DOHH2 (cell line): ENCODE results near the gene CBLL1.

Experiments
- H3F3A ChIP-seq: fragments of 200-600 bp; sonication (generic), shearing (Covaris generic); 2 replicates; pipeline ENCODE4 v1.6.0; 2016; ENCODE audit warnings: antibody characterized with exemption, mild to moderate bottlenecking; ENCODE audit not compliant: control insufficient read depth, insufficient read depth
- H3K27ac ChIP-seq: fragments of 200-600 bp; sonication (generic); 2 replicates; pipeline ENCODE4 v1.5.1; 2014; ENCODE audit warnings: low read depth, mild to moderate bottlenecking, low read length, moderate library complexity
- H3K27me3 ChIP-seq: fragments of 200-600 bp; sonication (generic); 2 replicates; pipeline ENCODE4 v1.6.1; 2014; ENCODE audit warnings: mild to moderate bottlenecking, low read length, mixed read lengths; ENCODE audit not compliant: control insufficient read depth
- H3K36me3 ChIP-seq: fragments of 200-600 bp; sonication (generic); 2 replicates; pipeline ENCODE4 v1.6.1; 2014; ENCODE audit warnings: mild to moderate bottlenecking, low read length, moderate library complexity, mixed read lengths; ENCODE audit not compliant: control insufficient read depth
- H3K4me1 ChIP-seq: fragments of 200-600 bp; sonication (generic); 2 replicates; pipeline ENCODE4 v1.6.1; 2014; ENCODE audit warnings: mild to moderate bottlenecking, low read length, mixed read lengths; ENCODE audit not compliant: control insufficient read depth
- H3K4me2 ChIP-seq: fragments of 200-600 bp; sonication (generic); 2 replicates; pipeline ENCODE4 v1.6.0; 2014; ENCODE audit warnings: mild to moderate bottlenecking, low read length, moderate library complexity
- H3K4me3 ChIP-seq: fragments of 200-600 bp; sonication (generic); 2 replicates; pipeline ENCODE4 v1.5.1; 2014; ENCODE audit warnings: mild to moderate bottlenecking, low read length, mixed read lengths
- H3K79me2 ChIP-seq: fragments of 200-600 bp; sonication (generic); 2 replicates; pipeline ENCODE4 v1.6.1; 2014; ENCODE audit warnings: mild to moderate bottlenecking, low read length, mixed read lengths; ENCODE audit not compliant: control insufficient read depth
- H3K9me2 ChIP-seq: fragments of 200-600 bp; sonication (generic); replicated peaks from 2 replicates; pipeline ENCODE4 v1.6.1; 2014; ENCODE audit warnings: mild to moderate bottlenecking, low read length, mixed read lengths; ENCODE audit not compliant: control insufficient read depth
- H3K9me3 ChIP-seq: fragments of 200-600 bp; sonication (generic); 2 replicates; pipeline ENCODE4 v1.6.1; 2014; ENCODE audit warnings: antibody characterized with exemption, low read length, mixed read lengths; ENCODE audit not compliant: control insufficient read depth, insufficient read depth
- H4K20me1 ChIP-seq: fragments of 200-600 bp; sonication (generic); 2 replicates; pipeline ENCODE4 v1.6.0; 2014; ENCODE audit warnings: low read depth, mild to moderate bottlenecking, antibody characterized with exemption, low read length, moderate library complexity; ENCODE audit not compliant: control insufficient read depth, insufficient read depth
- CTCF ChIP-seq: fragments of 200-600 bp; sonication (generic); IDR thresholded peaks from one replicate; pipeline ENCODE4 v1.5.1; 2014; ENCODE audit warnings: antibody characterized with exemption, mild to moderate bottlenecking, low read depth, low read length; ENCODE audit not compliant: poor library complexity, severe bottlenecking
- EZH2phosphoT487 ChIP-seq: fragments of 200-600 bp; sonication (generic); IDR thresholded peaks from 2 replicates; pipeline ENCODE4 v1.6.1; 2017; ENCODE audit warnings: borderline replicate concordance, mild to moderate bottlenecking, antibody characterized with exemption, low read length, moderate library complexity, mixed read lengths

The CBLL1 gene

GRCh38 chr7:107789647-107790046 lies 45.7 kb downstream of the CBLL1 start:
- TF ChIP-seq CTCF = no peak
- TF ChIP-seq EZH2phosphoT487 = no peak
- no peaks in the 10 kb centered on the region for H3K79me2 ChIP-seq
- no peaks in the 10 kb centered on the region for H4K20me1 ChIP-seq
- H3K9me2 ChIP-seq = no peaks in the 10 kb centered on the region
- H3K4me2 ChIP-seq = no peak overlapping the region
- no peaks in the 10 kb centered on the region for H3K4me1 ChIP-seq
- H3K4me3 ChIP-seq = no peak overlapping the region
- H3K9me3 ChIP-seq = no peaks in the 10 kb centered on the region
- no peaks in the 10 kb centered on the region for H3F3A ChIP-seq
- no peaks in the 10 kb centered on the region for H3K36me3 ChIP-seq
- no peak overlapping the region for H3K27ac ChIP-seq
- peaks cover 18% of the 10 kb centered on the region; the same call in 1 of the 2 replicates for H3K27me3 ChIP-seq

GRCh38 chr7:107792364-107792763 lies 48.4 kb downstream of the CBLL1 start:
- Histone ChIP-seq H4K20me1 (no peaks in the 10 kb centered on the region), H3F3A (no peaks in the 10 kb centered on the region), H3K79me2 (no peaks in the 10 kb centered on the region), H3K9me2 (no peaks in the 10 kb centered on the region), H3K27ac (no peak overlapping the region), H3K4me1 (no peaks in the 10 kb centered on the region), H3K4me2 (no peak overlapping the region), H3K9me3 (no peaks in the 10 kb centered on the region), H3K4me3 (no peak overlapping the region), H3K36me3 (no peaks in the 10 kb centered on the region), H3K27me3 (peaks cover 15% of the 10 kb centered on the region; the same call in 1 of the 2 replicates)
- TF ChIP-seq CTCF (no peak), EZH2phosphoT487 (no peak)

- Histone ChIP-seq H3K79me2 (no peaks in the 10 kb centered on the region), H3K4me3 (no peak overlapping the region), H3F3A (no peaks in the 10 kb centered on the region), H3K4me2 (no peak overlapping the region), H3K27ac (no peak overlapping the region), H4K20me1 (no peaks in the 10 kb centered on the region), H3K9me2 (no peaks in the 10 kb centered on the region), H3K27me3 (peaks cover 18% of the 10 kb centered on the region), H3K4me1 (no peaks in the 10 kb centered on the region), H3K36me3 (no peaks in the 10 kb centered on the region), H3K9me3 (no peaks in the 10 kb centered on the region)
- TF ChIP-seq EZH2phosphoT487 = no peak
- no peak for TF ChIP-seq CTCF
Measured at GRCh38 chr7:107799647-107800264, 55.8 kb downstream of the CBLL1 start.
